ENCODE measurements around the gene MTR.

The MTR gene

GRCh38 chr1:236841341-236841740 lies 46.2 kb downstream of the MTR start:
- no peak for DNase-seq (ENCODE audit: low spot score)
- TF ChIP-seq CTCF (IDR thresholded peaks at IDR 0.05; ENCODE audit: borderline replicate concordance, control extremely low read depth, extremely low read depth, insufficient read depth, missing control alignments), result no peak
- in situ Hi-C loops (cut with MboI; ENCODE audit: low sequenced_read_pairs, unreplicated experiment), result no loop called here

GRCh38 chr1:236844499-236845271 lies 49.6 kb downstream of the MTR start:
- no peak for TF ChIP-seq CTCF (IDR thresholded peaks at IDR 0.05; ENCODE audit: borderline replicate concordance, control extremely low read depth, extremely low read depth, insufficient read depth, missing control alignments)
- in situ Hi-C loops (cut with MboI; ENCODE audit: low sequenced_read_pairs, unreplicated experiment), result no loop called here
- no peak for DNase-seq (ENCODE audit: low spot score)

- in situ Hi-C loops (cut with MboI; ENCODE audit: low sequenced_read_pairs, unreplicated experiment), result no loop called here
- TF ChIP-seq CTCF (IDR thresholded peaks at IDR 0.05; ENCODE audit: borderline replicate concordance, control extremely low read depth, extremely low read depth, insufficient read depth, missing control alignments), result no peak
- no peak for DNase-seq (ENCODE audit: low spot score)
Measured at GRCh38 chr1:236845830-236846229, 50.7 kb downstream of the MTR start.

GRCh38 chr1:236848274-236848923 lies 53.3 kb downstream of the MTR start:
- no peak for TF ChIP-seq CTCF (IDR thresholded peaks at IDR 0.05; ENCODE audit: borderline replicate concordance, control extremely low read depth, extremely low read depth, insufficient read depth, missing control alignments)
- no peak for DNase-seq (ENCODE audit: low spot score)
- in situ Hi-C loops (cut with MboI; ENCODE audit: low sequenced_read_pairs, unreplicated experiment), result no loop called here

- in situ Hi-C loops (cut with MboI; ENCODE audit: low sequenced_read_pairs, unreplicated experiment), result loop anchor here (25.0 kb wide), 2 partner anchors 238 to 738 kb away; partner anchors contain the start of gene HEATR1
- TF ChIP-seq CTCF (IDR thresholded peaks at IDR 0.05; ENCODE audit: borderline replicate concordance, control extremely low read depth, extremely low read depth, insufficient read depth, missing control alignments), result no peak
Measured at GRCh38 chr1:236850077-236850979, 55.2 kb downstream of the MTR start.

GRCh38 chr1:236851871-236852270 lies 56.8 kb downstream of the MTR start:
- in situ Hi-C loops (cut with MboI; ENCODE audit: low sequenced_read_pairs, unreplicated experiment), result loop anchor here (25.0 kb wide), 2 partner anchors 240 to 740 kb away; partner anchors contain the start of gene HEATR1
- no peak for DNase-seq (ENCODE audit: low spot score)
- no peak for TF ChIP-seq CTCF (IDR thresholded peaks at IDR 0.05; ENCODE audit: borderline replicate concordance, control extremely low read depth, extremely low read depth, insufficient read depth, missing control alignments)

More at GRCh38 chr1:236850077-236850979, 55.2 kb downstream of the MTR start:
- no peak for DNase-seq (ENCODE audit: low spot score)
